H9 (cell line): ENCODE results near the gene C1orf52. TPM values are rescaled to one million over a fixed set of nuclear protein-coding genes. Genes with fewer than 3 reads are reported as not detected.

ENCODE experiments used
- DNase-seq: peaks from one replicate; pipeline ENCODE4 v3.0.0-alpha.2; 2017
- H2AFZ ChIP-seq: one replicate; pipeline ENCODE4 v1.6.1; 2013; ENCODE audit warnings: mild to moderate bottlenecking, low read length, control low read depth, moderate library complexity
- H2AK5ac ChIP-seq: 2 replicates; pipeline ENCODE4 v1.6.1; 2013; ENCODE audit warnings: low read length, control low read depth, mixed read lengths; ENCODE audit not compliant: insufficient read length
- H2BK120ac ChIP-seq: one replicate; pipeline ENCODE4 v1.6.1; 2013; ENCODE audit warnings: low read depth, mild to moderate bottlenecking, low read length, control low read depth, inconsistent platforms; ENCODE audit not compliant: poor library complexity, severe bottlenecking
- H2BK12ac ChIP-seq: 2 replicates; pipeline ENCODE4 v1.6.1; 2013; ENCODE audit warnings: low read length, control low read depth, mixed read lengths, low read depth; ENCODE audit not compliant: insufficient read length
- H2BK15ac ChIP-seq: 2 replicates; pipeline ENCODE4 v1.6.1; 2013; ENCODE audit warnings: low read depth, low read length, control low read depth
- H2BK20ac ChIP-seq: one replicate; pipeline ENCODE4 v1.6.1; 2013; ENCODE audit warnings: low read depth, mild to moderate bottlenecking, low read length, control low read depth, inconsistent platforms; ENCODE audit not compliant: poor library complexity, severe bottlenecking
- H2BK5ac ChIP-seq: 2 replicates; pipeline ENCODE4 v1.6.1; 2013; ENCODE audit warnings: low read length, control low read depth, mixed read lengths; ENCODE audit not compliant: insufficient read length
- H3K14ac ChIP-seq: 2 replicates; pipeline ENCODE4 v1.6.1; 2013; ENCODE audit warnings: low read length, control low read depth; ENCODE audit not compliant: insufficient read depth
- H3K18ac ChIP-seq: 2 replicates; pipeline ENCODE4 v1.6.1; 2013; ENCODE audit warnings: low read depth, mild to moderate bottlenecking, mixed read lengths, low read length, control low read depth; ENCODE audit not compliant: insufficient read length
- H3K23ac ChIP-seq: 2 replicates; pipeline ENCODE4 v1.6.1; 2013; ENCODE audit warnings: low read length, control low read depth, mixed read lengths, low read depth; ENCODE audit not compliant: insufficient read length
- H3K23me2 ChIP-seq: 2 replicates; pipeline ENCODE4 v1.6.1; 2013; ENCODE audit warnings: low read depth, mild to moderate bottlenecking, mixed read lengths, low read length, control low read depth; ENCODE audit not compliant: insufficient read length, poor library complexity, severe bottlenecking
- H3K27ac ChIP-seq: 2 replicates; pipeline ENCODE4 v1.5.1; 2013; ENCODE audit warnings: low read length, control low read depth, mixed read lengths, low read depth; ENCODE audit not compliant: insufficient read length
- H3K27me3 ChIP-seq: 2 replicates; pipeline ENCODE4 v1.6.1; 2013; ENCODE audit warnings: low read length, control low read depth, inconsistent platforms; ENCODE audit not compliant: insufficient read depth
- H3K4ac ChIP-seq: 2 replicates; pipeline ENCODE4 v1.6.1; 2013; ENCODE audit warnings: low read depth, mild to moderate bottlenecking, control low read depth, inconsistent platforms, low read length, moderate library complexity
- H3K4me1 ChIP-seq: 2 replicates; pipeline ENCODE4 v1.6.1; 2013; ENCODE audit warnings: low read length, control low read depth, inconsistent platforms; ENCODE audit not compliant: insufficient read depth
- H3K4me2 ChIP-seq: 2 replicates; pipeline ENCODE4 v1.6.1; 2013; ENCODE audit warnings: low read length, control low read depth, mixed read lengths; ENCODE audit not compliant: insufficient read length, insufficient read depth
- H3K56ac ChIP-seq: 2 replicates; pipeline ENCODE4 v1.6.1; 2013; ENCODE audit warnings: low read depth, mild to moderate bottlenecking, mixed read lengths, low read length, control low read depth; ENCODE audit not compliant: insufficient read length
- H3K79me1 ChIP-seq: 2 replicates; pipeline ENCODE4 v1.6.1; 2013; ENCODE audit warnings: low read depth, mild to moderate bottlenecking, moderate library complexity, low read length, control low read depth, inconsistent platforms; ENCODE audit not compliant: insufficient read depth, poor library complexity, severe bottlenecking
- H3K79me2 ChIP-seq: 2 replicates; pipeline ENCODE4 v1.6.1; 2013; ENCODE audit warnings: low read length, control low read depth, inconsistent platforms; ENCODE audit not compliant: insufficient read depth
- H3K9ac ChIP-seq: 2 replicates; pipeline ENCODE4 v1.6.1; 2013; ENCODE audit warnings: low read length, control low read depth, mixed read lengths; ENCODE audit not compliant: insufficient read length; ENCODE audit errors: extremely low read depth
- H3K9me3 ChIP-seq: one replicate; pipeline ENCODE4 v1.6.1; 2013; ENCODE audit warnings: low read depth, low read length, inconsistent platforms; ENCODE audit not compliant: control insufficient read depth
- H3T11ph ChIP-seq: one replicate; pipeline ENCODE4 v1.6.1; 2013; ENCODE audit warnings: mild to moderate bottlenecking, low read length, control low read depth, inconsistent platforms
- H4K20me1 ChIP-seq: one replicate; pipeline ENCODE4 v1.6.1; 2013; ENCODE audit not compliant: control insufficient read depth, insufficient read length, insufficient read depth
- H4K5ac ChIP-seq: 2 replicates; pipeline ENCODE4 v1.6.1; 2013; ENCODE audit warnings: low read depth, mild to moderate bottlenecking, mixed read lengths, low read length, control low read depth; ENCODE audit not compliant: insufficient read length
- H4K8ac ChIP-seq: replicated peaks from 2 replicates; pipeline ENCODE4 v1.6.1; 2013; ENCODE audit warnings: low read length, control low read depth, mixed read lengths, low read depth; ENCODE audit not compliant: insufficient read length
- H4K91ac ChIP-seq: 2 replicates; pipeline ENCODE4 v1.6.1; 2013; ENCODE audit warnings: low read depth, mild to moderate bottlenecking, moderate library complexity, mixed read lengths, low read length, control low read depth; ENCODE audit not compliant: insufficient read length
- H3K27ac Mint-ChIP-seq, 3 experiments: 2 replicates in 2 of 3; 3 replicates in 1 of 3; pipeline ENCODE4 v1.8.0; 2020 to 2021; ENCODE audit warnings: mixed read lengths in 3 of 3, mild to moderate bottlenecking in 1 of 3, moderate library complexity in 1 of 3
- H3K27me3 Mint-ChIP-seq: 2 replicates; pipeline ENCODE4 v1.8.0; 2021; ENCODE audit warnings: low read depth, mild to moderate bottlenecking, moderate library complexity, mixed read lengths
- H3K36me3 Mint-ChIP-seq, 3 experiments: 2 replicates in 2 of 3; 3 replicates in 1 of 3; pipeline ENCODE4 v1.8.0; 2020 to 2021; ENCODE audit warnings: low read depth in 3 of 3, mixed read lengths in 3 of 3; ENCODE audit not compliant: insufficient read depth in 1 of 3
- H3K4me1 Mint-ChIP-seq, 2 experiments: 2 replicates each; pipeline ENCODE4 v1.8.0; 2020; ENCODE audit warnings: mixed read lengths in 2 of 2
- H3K4me3 Mint-ChIP-seq, 2 experiments: 2 replicates in 1 of 2; 3 replicates in 1 of 2; pipeline ENCODE4 v1.8.0; 2020 to 2021; ENCODE audit warnings: mild to moderate bottlenecking in 2 of 2, mixed read lengths in 2 of 2, moderate library complexity in 1 of 2
- H3K9me3 Mint-ChIP-seq, 2 experiments: 2 replicates in 1 of 2; 3 replicates in 1 of 2; pipeline ENCODE4 v1.8.0; 2020; ENCODE audit warnings: mild to moderate bottlenecking in 2 of 2, mixed read lengths in 2 of 2, moderate library complexity in 1 of 2
- WGBS: extraction: QIAGEN DNeasy Blood & Tissue Kit; methylation state at CpG from one replicate; pipeline ENCODE4 v1.1.7; 2013; ENCODE audit warnings: missing lambda C conversion rate, low lambda C conversion rate, mixed read lengths; ENCODE audit not compliant: insufficient read length; ENCODE audit errors: extremely low coverage; 5-methylcytosine and 5-hydroxymethylcytosine counted together
- total RNA-seq: library from RNA; stranded (reverse); gene quantifications from 2 replicates; pipeline ENCODE4 v1.2.1, GENCODE V29; 2021
- TF ChIP-seq, protein P1 (sequence below): fragments of 200-600 bp; sonication (generic); conservative IDR thresholded peaks from 3 replicates; pipeline ENCODE4 v1.8.0; 2021; ENCODE audit warnings: antibody characterized with exemption, mild to moderate bottlenecking

The C1orf52 gene
- total RNA-seq, 1 experiment from 2014 or later: 45.1 TPM

DNA sequence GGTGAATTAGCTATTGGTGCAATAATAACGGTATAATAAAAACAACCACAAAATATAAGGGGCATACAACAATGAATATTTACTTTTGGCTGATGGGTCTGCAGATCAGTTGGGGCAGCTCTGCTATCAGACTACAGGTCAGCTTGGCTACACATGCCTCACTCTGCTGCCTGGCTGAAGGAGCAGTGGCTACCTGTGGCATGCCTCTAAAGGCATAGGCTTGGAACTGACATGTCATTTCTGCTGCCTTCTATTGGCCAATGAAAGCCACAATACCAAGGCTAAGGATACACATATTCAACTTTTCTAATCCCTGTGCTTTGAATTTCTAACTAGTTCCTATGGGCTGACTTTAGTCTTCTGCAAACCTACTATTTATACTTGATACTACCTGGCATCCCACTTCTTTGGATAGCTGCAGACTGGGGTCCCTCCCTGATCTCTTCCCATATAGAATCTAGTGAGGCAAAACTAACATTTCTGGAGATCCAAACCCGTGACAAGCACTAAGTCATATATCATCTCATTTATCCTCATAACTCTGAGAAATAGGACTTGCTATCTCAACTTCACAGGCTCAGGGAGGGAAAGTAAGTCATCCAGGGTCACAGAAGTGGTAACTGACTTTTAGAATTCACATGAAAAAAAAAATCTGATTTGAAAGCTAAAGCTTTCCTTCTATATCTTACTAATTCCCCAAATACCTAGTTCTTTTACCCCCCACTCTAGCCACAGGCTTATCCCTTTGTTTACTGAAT lies 39.4 kb downstream of the C1orf52 start:
- Histone ChIP-seq H3K23me2 (no peaks in the 10 kb centered on the region), H3T11ph (no peak overlapping the region), H3K9me3 (no peaks in the 10 kb centered on the region), H4K91ac (no peak overlapping the region), H2BK20ac (no peak overlapping the region), H3K79me2 (no peaks in the 10 kb centered on the region), H3K27ac (no peak overlapping the region), H2AFZ (no peak overlapping the region), H3K56ac (no peak overlapping the region), H2BK12ac (no peak overlapping the region), H3K4me2 (no peak overlapping the region), H2AK5ac (no peak overlapping the region), H3K27me3 (no peaks in the 10 kb centered on the region), H3K9ac (no peak overlapping the region), H3K23ac (no peak overlapping the region), H3K79me1 (no peaks in the 10 kb centered on the region), H4K20me1 (no peaks in the 10 kb centered on the region), H2BK5ac (no peak overlapping the region), H4K8ac (no peak overlapping the region), H2BK120ac (no peak overlapping the region), H3K14ac (no peak overlapping the region), H2BK15ac (no peak overlapping the region), H4K5ac (no peak overlapping the region), H3K4ac (no peak overlapping the region), H3K18ac (no peak overlapping the region), H3K4me1 (no peaks in the 10 kb centered on the region; the same call in 1 of the 2 replicates)
- no peak for DNase-seq
- no CpG with 5 or more reads among the region's 2 CpGs for WGBS
- peaks cover 0 to 5% (median 0%) of the 10 kb centered on the region in 3 experiments; a peak in 2 of 7 replicates for H3K36me3 Mint-ChIP-seq
- H3K9me3 Mint-ChIP-seq: no peaks in the 10 kb centered on the region; a peak in 2 of 5 replicates
- TF ChIP-seq, protein P1, sequence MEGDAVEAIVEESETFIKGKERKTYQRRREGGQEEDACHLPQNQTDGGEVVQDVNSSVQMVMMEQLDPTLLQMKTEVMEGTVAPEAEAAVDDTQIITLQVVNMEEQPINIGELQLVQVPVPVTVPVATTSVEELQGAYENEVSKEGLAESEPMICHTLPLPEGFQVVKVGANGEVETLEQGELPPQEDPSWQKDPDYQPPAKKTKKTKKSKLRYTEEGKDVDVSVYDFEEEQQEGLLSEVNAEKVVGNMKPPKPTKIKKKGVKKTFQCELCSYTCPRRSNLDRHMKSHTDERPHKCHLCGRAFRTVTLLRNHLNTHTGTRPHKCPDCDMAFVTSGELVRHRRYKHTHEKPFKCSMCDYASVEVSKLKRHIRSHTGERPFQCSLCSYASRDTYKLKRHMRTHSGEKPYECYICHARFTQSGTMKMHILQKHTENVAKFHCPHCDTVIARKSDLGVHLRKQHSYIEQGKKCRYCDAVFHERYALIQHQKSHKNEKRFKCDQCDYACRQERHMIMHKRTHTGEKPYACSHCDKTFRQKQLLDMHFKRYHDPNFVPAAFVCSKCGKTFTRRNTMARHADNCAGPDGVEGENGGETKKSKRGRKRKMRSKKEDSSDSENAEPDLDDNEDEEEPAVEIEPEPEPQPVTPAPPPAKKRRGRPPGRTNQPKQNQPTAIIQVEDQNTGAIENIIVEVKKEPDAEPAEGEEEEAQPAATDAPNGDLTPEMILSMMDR: no peak
- H3K4me3 Mint-ChIP-seq: no peak overlapping the region
- peaks cover 30 to 31% of the 10 kb centered on the region in 2 experiments for H3K4me1 Mint-ChIP-seq
- no peaks in the 10 kb centered on the region; the same call in 1 of the 2 replicates for H3K27me3 Mint-ChIP-seq
- no peak overlapping the region; a peak in 1 of 7 replicates for H3K27ac Mint-ChIP-seq
